Measurements from ENCODE around the gene SHISA6.

GRCh38 chr17:11551442-11551841 is 310.4 kb downstream of the SHISA6 start:
- no peak for TF ChIP-seq EZH2 (IDR thresholded peaks at IDR 0.05; ENCODE audit: borderline replicate concordance, low read length)
- TF ChIP-seq, protein P1, sequence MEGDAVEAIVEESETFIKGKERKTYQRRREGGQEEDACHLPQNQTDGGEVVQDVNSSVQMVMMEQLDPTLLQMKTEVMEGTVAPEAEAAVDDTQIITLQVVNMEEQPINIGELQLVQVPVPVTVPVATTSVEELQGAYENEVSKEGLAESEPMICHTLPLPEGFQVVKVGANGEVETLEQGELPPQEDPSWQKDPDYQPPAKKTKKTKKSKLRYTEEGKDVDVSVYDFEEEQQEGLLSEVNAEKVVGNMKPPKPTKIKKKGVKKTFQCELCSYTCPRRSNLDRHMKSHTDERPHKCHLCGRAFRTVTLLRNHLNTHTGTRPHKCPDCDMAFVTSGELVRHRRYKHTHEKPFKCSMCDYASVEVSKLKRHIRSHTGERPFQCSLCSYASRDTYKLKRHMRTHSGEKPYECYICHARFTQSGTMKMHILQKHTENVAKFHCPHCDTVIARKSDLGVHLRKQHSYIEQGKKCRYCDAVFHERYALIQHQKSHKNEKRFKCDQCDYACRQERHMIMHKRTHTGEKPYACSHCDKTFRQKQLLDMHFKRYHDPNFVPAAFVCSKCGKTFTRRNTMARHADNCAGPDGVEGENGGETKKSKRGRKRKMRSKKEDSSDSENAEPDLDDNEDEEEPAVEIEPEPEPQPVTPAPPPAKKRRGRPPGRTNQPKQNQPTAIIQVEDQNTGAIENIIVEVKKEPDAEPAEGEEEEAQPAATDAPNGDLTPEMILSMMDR (conservative IDR thresholded peaks at IDR 0.05 in 1 of 2, IDR thresholded peaks at IDR 0.05 in 1 of 2; ENCODE audit: extremely low read depth in 1 of 2, insufficient read depth in 1 of 2, low read depth in 1 of 2, low read length in 2 of 2), result no peak

Data from mammary epithelial cell (primary cell).